Measurements from ENCODE around the gene CDH23.

The CDH23 gene

GRCh38 chr10:71533936-71534335 lies 137.2 kb downstream of the CDH23 start:
- DNase-seq (ENCODE audit: low read depth) = no peak
- no peak for TF ChIP-seq CTCF (conservative IDR thresholded peaks at IDR 0.05; ENCODE audit: low read depth, low read length)
- H3K4me3 ChIP-seq (ENCODE audit: low read depth, low read length) = no peak overlapping the region

GRCh38 chr10:71534568-71535194 lies 138.0 kb downstream of the CDH23 start:
- DNase-seq (ENCODE audit: low read depth) = peak; percentile 13
- no peak overlapping the region for H3K4me3 ChIP-seq (ENCODE audit: low read depth, low read length)
- no peak for TF ChIP-seq CTCF (conservative IDR thresholded peaks at IDR 0.05; ENCODE audit: low read depth, low read length)

- no peak for DNase-seq (ENCODE audit: low read depth)
- H3K4me3 ChIP-seq (ENCODE audit: low read depth, low read length) = no peak overlapping the region
- TF ChIP-seq CTCF (conservative IDR thresholded peaks at IDR 0.05; ENCODE audit: low read depth, low read length) = no peak
Observed at GRCh38 chr10:71536332-71536731, 139.6 kb downstream of the CDH23 start.

- no peak for DNase-seq (ENCODE audit: low read depth)
- H3K4me3 ChIP-seq (ENCODE audit: low read depth, low read length) = no peak overlapping the region
- TF ChIP-seq CTCF (conservative IDR thresholded peaks at IDR 0.05; ENCODE audit: low read depth, low read length) = no peak
Observed at GRCh38 chr10:71537125-71537524, 140.4 kb downstream of the CDH23 start.

- no peak for DNase-seq (ENCODE audit: low read depth)
- TF ChIP-seq CTCF (conservative IDR thresholded peaks at IDR 0.05; ENCODE audit: low read depth, low read length) = no peak
- no peak overlapping the region for H3K4me3 ChIP-seq (ENCODE audit: low read depth, low read length)
Observed at GRCh38 chr10:71537681-71538080, 141.0 kb downstream of the CDH23 start.

- no peak for DNase-seq (ENCODE audit: low read depth)
- TF ChIP-seq CTCF (conservative IDR thresholded peaks at IDR 0.05; ENCODE audit: low read depth, low read length) = no peak
- H3K4me3 ChIP-seq (ENCODE audit: low read depth, low read length) = no peak overlapping the region
Observed at GRCh38 chr10:71538608-71539260, 142.0 kb downstream of the CDH23 start.

All from choroid plexus epithelial cell (primary cell).